HG02973 (cell line): ENCODE measurements around the gene STKLD1.
"Not testable (repeated sequence)": the region's sequence is repeated elsewhere in the genome, so short reads cannot be mapped to it uniquely, and the experiment has no call there.

Experiments
- ATAC-seq: cut with Tn5 transposase; IDR thresholded peaks from one replicate; pipeline ENCODE4 v1.9.1; 2021; ENCODE audit warnings: moderate library complexity; ENCODE audit not compliant: unreplicated experiment

The STKLD1 gene

DNA sequence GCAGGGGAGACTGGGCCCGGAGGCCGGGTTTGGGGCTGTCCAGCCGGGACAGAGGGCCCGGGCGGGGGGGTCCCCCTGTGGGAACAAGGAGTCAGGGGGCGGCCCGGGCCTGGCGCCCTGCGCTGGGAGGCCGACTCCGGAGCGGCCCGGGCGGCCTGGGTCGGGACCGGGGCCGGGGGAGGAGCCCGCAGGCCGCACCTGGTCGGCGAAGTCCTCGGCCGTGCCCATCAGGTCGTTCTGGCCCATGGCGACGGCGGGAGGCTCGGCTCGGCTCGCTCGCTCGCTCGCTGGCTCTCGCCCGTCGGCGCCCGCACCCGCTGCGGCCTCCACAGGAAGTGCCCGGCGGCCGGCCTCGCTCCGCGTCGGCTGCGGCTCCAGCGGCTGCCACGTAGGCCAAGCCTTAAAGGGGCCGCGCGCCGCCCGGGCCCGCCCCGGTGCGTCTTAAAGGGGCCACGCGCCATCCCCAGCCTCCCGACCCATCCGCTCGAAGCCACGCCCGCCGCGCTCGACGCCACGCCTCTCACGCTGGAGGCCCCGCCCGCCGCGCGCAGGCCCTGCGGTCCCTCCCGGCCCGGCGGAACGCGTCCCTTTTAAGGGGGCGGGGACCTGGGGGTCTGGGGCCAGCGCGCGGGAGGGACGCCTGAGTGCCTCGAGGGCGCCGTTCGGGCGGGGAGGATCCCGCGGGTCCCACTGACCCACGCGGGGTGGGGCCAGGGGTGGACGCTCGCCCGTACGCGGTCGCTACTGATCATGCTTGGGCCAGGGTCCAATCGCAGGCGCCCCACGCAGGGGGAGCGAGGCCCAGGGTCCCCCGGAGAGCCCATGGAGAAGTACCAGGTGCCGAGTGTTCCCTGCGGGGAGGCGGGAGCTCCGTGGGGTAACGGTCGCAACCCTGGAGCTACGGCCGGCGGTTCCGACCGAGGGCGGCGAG lies at the start of gene STKLD1, which contains the start of gene SURF4:
TSS of gene STKLD1 (plus strand) at position 643 of the 931 bp plus-strand sequence. CDS start at position 751, 108 bp downstream.
TSS of gene SURF4 (minus strand) at position 337 of the 931 bp plus-strand sequence. CDS start at position 246, 91 bp downstream.
- peak; percentile 84 for ATAC-seq

- not testable (repeated sequence) for ATAC-seq
Measured at GRCh38 chr9:133327021-133327420, 49.1 kb upstream of the STKLD1 start.

DNA sequence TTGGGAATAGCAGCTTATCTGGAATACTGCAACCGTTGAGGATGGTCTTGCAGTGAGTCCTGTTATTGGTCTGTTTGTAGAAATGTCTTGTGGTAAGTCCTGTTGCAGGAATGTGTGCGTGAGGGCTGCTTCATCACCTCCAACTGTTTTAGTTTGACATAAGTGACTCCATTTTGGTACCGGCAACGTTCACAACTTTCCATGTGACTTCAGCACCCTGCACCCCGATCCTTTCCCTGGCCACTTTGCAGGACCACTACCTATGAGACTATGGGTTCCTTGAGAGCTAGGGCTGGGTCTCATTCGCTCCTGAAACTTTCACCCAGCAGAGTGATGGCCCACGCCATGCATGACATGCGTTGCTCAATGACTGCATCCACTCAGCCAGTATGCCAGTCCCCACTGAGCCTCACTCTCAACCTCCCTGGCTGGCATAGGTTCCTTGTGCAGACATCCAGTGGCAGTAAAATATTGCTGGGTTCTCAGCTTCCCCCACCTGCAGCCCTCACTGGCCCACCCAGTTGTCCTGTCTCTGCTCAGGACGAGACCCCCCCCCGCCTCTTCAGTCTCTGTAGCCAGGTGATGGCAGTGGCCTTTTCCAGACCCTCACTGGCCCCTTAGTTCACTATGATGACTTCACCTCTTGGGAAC lies 48.2 kb upstream of the STKLD1 start:
- no peak for ATAC-seq

DNA sequence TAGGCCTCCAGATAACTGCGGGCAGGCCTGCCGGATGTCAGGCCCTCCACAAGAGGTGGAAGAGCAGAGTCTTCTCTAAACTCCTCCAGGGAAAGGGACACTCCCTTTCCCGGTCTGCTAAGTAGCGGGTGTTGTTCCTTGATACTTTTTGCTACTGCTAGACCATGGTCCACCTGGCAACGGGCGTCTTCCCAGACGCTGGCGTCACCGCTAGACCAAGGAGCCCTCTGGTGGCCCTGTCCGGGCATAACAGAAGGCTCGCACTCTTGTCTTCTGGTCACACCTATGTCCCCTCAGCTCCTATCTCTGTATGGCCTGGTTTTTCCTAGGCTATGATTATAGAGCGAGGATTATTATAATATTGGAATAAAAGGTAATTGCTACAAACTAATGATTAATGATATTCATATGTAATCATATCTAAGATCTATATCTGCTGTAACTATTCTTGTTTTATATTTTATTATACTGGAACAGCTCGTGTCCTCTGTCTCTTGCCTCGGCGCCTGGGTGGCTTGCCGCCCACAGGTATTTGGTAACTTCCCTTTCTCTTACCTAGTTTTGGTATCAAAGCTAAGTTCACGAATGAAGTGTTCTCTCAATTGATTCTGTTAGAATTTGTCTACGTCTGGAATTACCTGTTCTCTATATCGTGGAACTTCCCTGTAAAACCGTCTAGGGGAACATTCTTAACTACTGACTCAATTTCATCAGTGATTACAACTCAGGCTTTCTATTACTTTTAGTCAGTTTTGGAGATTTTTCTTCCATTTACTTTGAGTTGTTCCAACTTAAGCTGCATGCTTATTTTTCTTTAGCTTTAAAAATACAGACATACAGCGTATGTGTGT lies 46.6 kb upstream of the STKLD1 start:
- ATAC-seq, result not testable (repeated sequence)

DNA sequence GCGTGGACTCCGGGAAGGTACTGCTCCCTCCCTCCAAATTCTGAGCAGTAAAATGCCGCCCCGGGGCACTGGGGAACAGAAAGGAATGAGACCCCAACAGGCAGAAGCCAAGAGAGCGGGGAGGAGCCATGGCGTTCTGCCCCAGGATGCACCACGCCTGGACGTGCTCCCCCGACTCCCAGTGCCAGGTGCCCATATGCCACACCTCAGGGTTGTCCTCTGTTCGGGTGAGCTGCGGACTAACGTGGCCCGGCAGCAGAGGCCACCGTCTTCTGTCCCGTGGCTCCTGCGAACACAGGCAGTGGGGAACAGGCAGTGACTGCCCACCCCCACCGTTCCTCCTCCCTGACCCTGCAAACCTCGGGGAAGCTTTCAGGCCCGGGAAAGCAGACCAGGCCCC lies 44.9 kb upstream of the STKLD1 start:
- ATAC-seq, result no peak

GRCh38 chr9:133331641-133332380 lies 44.4 kb upstream of the STKLD1 start:
- ATAC-seq, result no peak

- ATAC-seq, result no peak
Measured at GRCh38 chr9:133332381-133332730, 43.8 kb upstream of the STKLD1 start.

DNA sequence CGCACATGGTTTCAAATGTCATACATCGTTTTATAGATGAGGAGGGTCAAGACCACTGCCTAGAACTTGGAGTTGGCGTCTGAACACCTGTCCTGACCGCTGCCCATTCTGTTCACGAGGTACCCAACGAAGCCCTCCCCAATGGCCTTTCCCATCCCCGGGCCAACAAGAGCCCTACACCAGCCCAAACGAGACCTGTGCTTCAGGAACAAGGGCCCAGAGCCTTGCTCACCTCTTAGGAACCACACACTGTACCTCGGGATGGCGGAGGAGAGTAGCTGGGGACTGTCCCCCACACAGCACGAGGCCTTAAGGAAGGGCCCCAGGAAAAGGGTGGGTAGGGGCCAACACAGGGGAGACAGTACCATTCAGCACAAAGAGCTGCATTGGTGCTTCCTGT lies 43.2 kb upstream of the STKLD1 start:
- ATAC-seq, result no peak

GRCh38 chr9:133333566-133333965 lies 42.6 kb upstream of the STKLD1 start:
- ATAC-seq, result no peak

GRCh38 chr9:133334161-133334560 lies 42.0 kb upstream of the STKLD1 start:
- no peak for ATAC-seq

DNA sequence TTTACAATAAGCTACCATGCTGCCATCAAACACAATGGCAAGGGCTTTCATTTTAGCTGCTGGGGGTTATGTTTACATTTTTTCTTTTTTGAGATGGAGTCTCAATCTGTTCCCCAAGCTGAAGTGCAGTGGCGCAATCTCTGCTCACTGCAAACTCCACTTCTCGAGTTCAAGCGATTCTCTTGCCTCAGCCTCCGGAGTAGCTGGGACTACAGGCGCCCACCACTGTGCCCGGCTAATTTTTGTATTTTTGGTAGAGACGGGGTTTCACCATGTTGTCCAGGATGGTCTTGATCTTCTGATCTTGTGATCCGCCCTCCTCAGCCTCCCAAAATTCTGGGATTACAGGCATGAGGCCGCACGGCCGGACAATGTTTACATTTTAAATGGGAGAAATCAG lies 41.3 kb upstream of the STKLD1 start:
- not testable (repeated sequence) for ATAC-seq

- peak; percentile 82 for ATAC-seq
Measured at GRCh38 chr9:133335924-133336811, 40.0 kb upstream of the STKLD1 start, which contains the start of gene SURF6. Gene SURF6 (minus strand): TSS chr9:133336188. CDS start chr9:133336132, 56 bp downstream.

- no peak for ATAC-seq
Measured at GRCh38 chr9:133339641-133340040, 36.5 kb upstream of the STKLD1 start.

GRCh38 chr9:133340256-133340655 lies 35.9 kb upstream of the STKLD1 start:
- ATAC-seq, result no peak

- ATAC-seq, result no peak
Measured at GRCh38 chr9:133340916-133341315, 35.2 kb upstream of the STKLD1 start.

- ATAC-seq, result no peak
Measured at GRCh38 chr9:133341369-133342068, 34.6 kb upstream of the STKLD1 start.

- no peak for ATAC-seq
Measured at GRCh38 chr9:133342069-133342406, 34.1 kb upstream of the STKLD1 start.

DNA sequence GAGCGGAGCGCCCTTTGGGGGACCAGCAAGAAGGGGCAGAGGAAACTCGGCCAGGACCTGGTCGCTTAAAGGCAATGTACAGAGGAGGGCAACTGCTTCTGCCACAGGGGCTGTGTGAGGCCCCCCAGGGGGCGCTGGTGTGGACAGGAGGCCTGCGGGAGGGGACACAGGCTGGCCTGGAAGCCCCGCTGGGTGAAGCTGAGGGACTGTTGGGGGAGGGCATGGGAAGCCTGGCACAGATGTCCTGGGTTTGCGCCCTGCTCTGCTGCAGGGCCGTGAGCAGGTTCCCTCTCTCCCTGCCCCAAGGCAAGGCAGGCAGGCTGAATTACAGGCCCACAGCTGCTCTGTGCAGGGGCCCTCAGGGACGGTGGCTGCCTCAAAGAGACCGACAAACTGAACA lies 33.6 kb upstream of the STKLD1 start:
- ATAC-seq, result no peak

- no peak for ATAC-seq
Measured at GRCh38 chr9:133344071-133344470, 32.1 kb upstream of the STKLD1 start.
